HAP-1 (cell line): ENCODE measurements around the gene KIF27.
"Not testable (repeated sequence)": the region's sequence is repeated elsewhere in the genome, so short reads cannot be mapped to it uniquely, and the experiment has no call there.

Source experiments
- DNase-seq, 2 experiments: peaks; one replicate each; pipeline ENCODE4 v3.0.0-alpha.2; 2016 to 2020; ENCODE audit warnings: low spot score in 2 of 2
- H3K27me3 ChIP-seq: fragments of 250-450 bp; sonication (Bioruptor Pico); 2 replicates; pipeline ENCODE4 v1.5.1; 2020; ENCODE audit warnings: low read depth, mild to moderate bottlenecking, moderate library complexity
- H3K36me3 ChIP-seq: fragments of 250-450 bp; sonication (Bioruptor Pico); replicated peaks from 2 replicates; pipeline ENCODE4 v1.5.1; 2020; ENCODE audit warnings: mild to moderate bottlenecking
- H3K4me1 ChIP-seq: fragments of 250-450 bp; sonication (Bioruptor Pico); 2 replicates; pipeline ENCODE4 v1.5.1; 2020; ENCODE audit warnings: mild to moderate bottlenecking
- H3K4me3 ChIP-seq: fragments of 250-450 bp; sonication (Bioruptor Pico); 2 replicates; pipeline ENCODE4 v1.5.1; 2020; ENCODE audit warnings: mild to moderate bottlenecking, moderate library complexity
- H3K9me3 ChIP-seq: fragments of 250-450 bp; sonication (Bioruptor Pico); 2 replicates; pipeline ENCODE4 v1.5.1; 2020; ENCODE audit warnings: mild to moderate bottlenecking, moderate library complexity
- in situ Hi-C: fragments of 300-500 bp; cut with MboI; formaldehyde crosslinking; loops from 3 replicates; pipeline ENCODE4 v1.14.3; 2020; ENCODE audit warnings: low sequenced_read_pairs, inconsistent platforms, mixed read lengths

KIF27 gene

GRCh38 chr9:83817356-83818278, 103.6 kb downstream of the KIF27 start, which contains the start of gene GKAP1:
Gene GKAP1 (minus strand): TSS chr9:83817769. CDS start chr9:83806517, 11,252 bp downstream.
- peak; percentile 79 to 88 for DNase-seq
- H3K4me1 ChIP-seq, H3K36me3 ChIP-seq, H3K9me3 ChIP-seq, H3K27me3 ChIP-seq, in situ Hi-C loops: not testable (repeated sequence)
- peak within 1 kb of the TSS; percentile 47 for H3K4me3 ChIP-seq

GRCh38 chr9:83817011-83817355, 104.2 kb downstream of the KIF27 start:
- H3K27me3 ChIP-seq, in situ Hi-C loops, H3K4me1 ChIP-seq, H3K9me3 ChIP-seq, H3K36me3 ChIP-seq: not testable (repeated sequence)
- H3K4me3 ChIP-seq, result peak overlapping the region; percentile 47
- peak in 1 of 2 experiments; percentile 43 for DNase-seq

- H3K4me1 ChIP-seq, DNase-seq, in situ Hi-C loops, H3K4me3 ChIP-seq, H3K27me3 ChIP-seq, H3K36me3 ChIP-seq, H3K9me3 ChIP-seq: not testable (repeated sequence)
Measured at GRCh38 chr9:83815120-83815519, 106.1 kb downstream of the KIF27 start.

GRCh38 chr9:83809213-83809612, 112.0 kb downstream of the KIF27 start:
- DNase-seq, H3K4me1 ChIP-seq, H3K9me3 ChIP-seq, in situ Hi-C loops, H3K4me3 ChIP-seq, H3K27me3 ChIP-seq, H3K36me3 ChIP-seq: not testable (repeated sequence)

GRCh38 chr9:83804454-83804853, 116.8 kb downstream of the KIF27 start:
- DNase-seq, H3K4me3 ChIP-seq, H3K4me1 ChIP-seq, H3K9me3 ChIP-seq, H3K36me3 ChIP-seq, H3K27me3 ChIP-seq, in situ Hi-C loops: not testable (repeated sequence)

GRCh38 chr9:83803941-83804340, 117.3 kb downstream of the KIF27 start:
- H3K9me3 ChIP-seq, in situ Hi-C loops, H3K36me3 ChIP-seq, H3K27me3 ChIP-seq, DNase-seq, H3K4me3 ChIP-seq, H3K4me1 ChIP-seq: not testable (repeated sequence)

GRCh38 chr9:83800236-83801033, 120.8 kb downstream of the KIF27 start:
- no peak for DNase-seq
- Histone ChIP-seq H3K36me3 (peaks cover 7% of the 10 kb centered on the region; the same call in 1 of the 2 replicates), H3K4me1 (no peaks in the 10 kb centered on the region), H3K27me3 (no peaks in the 10 kb centered on the region), H3K9me3 (no peaks in the 10 kb centered on the region), H3K4me3 (no peak overlapping the region)
- in situ Hi-C loops, result no loop called here

GRCh38 chr9:83794051-83794450, 127.2 kb downstream of the KIF27 start:
- no peak for DNase-seq
- Histone ChIP-seq H3K36me3 (peaks cover 6% of the 10 kb centered on the region; the same call in 1 of the 2 replicates), H3K27me3 (no peaks in the 10 kb centered on the region), H3K4me3 (no peak overlapping the region), H3K9me3 (no peaks in the 10 kb centered on the region), H3K4me1 (no peaks in the 10 kb centered on the region; the same call in 1 of the 2 replicates)
- in situ Hi-C loops, result no loop called here

GRCh38 chr9:83792746-83793145, 128.5 kb downstream of the KIF27 start:
- Histone ChIP-seq H3K9me3 (no peaks in the 10 kb centered on the region), H3K4me1 (no peaks in the 10 kb centered on the region; the same call in 1 of the 2 replicates), H3K27me3 (no peaks in the 10 kb centered on the region), H3K4me3 (no peak overlapping the region), H3K36me3 (no peaks in the 10 kb centered on the region)
- DNase-seq, result no peak
- in situ Hi-C loops, result no loop called here
